ENCODE measurements around the gene NRCAM. TPM values are rescaled to one million over a fixed set of nuclear protein-coding genes. Genes with fewer than 3 reads are reported as not detected.

NRCAM gene
- total and polyA plus RNA-seq, 10 of the 15 experiments (the other 5 are each of a cell fraction or from before 2014, with no cell fraction given) = 0.30 to 2.0 (median 1.0) TPM

- H3K4me3 ChIP-seq = no peak overlapping the region
- ChIA-PET RAD21 (ENCODE audit: unreplicated experiment) (interaction anchor here (1.3 to 8.2 kb wide), 3 partner anchors 8 to 15 kb away, joined by 4 to 65 read pairs (median 6); no protein-coding TSS in a partner anchor), CTCF (interaction anchor here (0.9 to 8.3 kb wide), 6 partner anchors 9 to 24 kb away, joined by 3 to 85 read pairs (median 7); no protein-coding TSS in a partner anchor), SMC1A (ENCODE audit: uncharacterized antibody, unreplicated experiment) (interaction anchor here (1.2 to 10.3 kb wide), 7 partner anchors 8 to 24 kb away, joined by 3 to 122 read pairs (median 9); no protein-coding TSS in a partner anchor), POLR2A (interaction anchor here (0.9 kb wide), 1 partner anchor 13 kb away, joined by 3 read pairs; no protein-coding TSS in a partner anchor)
- BruUV-seq (replicated peaks) = no TSS peak
- DNase-seq (ENCODE audit: low read depth, low spot score) (no peak), FAIRE-seq (no peak), ATAC-seq (no peak)
- H4K20me1 ChIP-seq (ENCODE audit: control insufficient read depth, insufficient read depth) = no peaks in the 10 kb centered on the region
- no peaks in the 10 kb centered on the region for H3K36me3 ChIP-seq (ENCODE audit: control insufficient read depth in 2 of 2, insufficient read depth in 2 of 2, low read length in 1 of 2)
- no peak overlapping the region for H2AFZ ChIP-seq (ENCODE audit: control insufficient read depth, low read depth, low read length)
- 96% methylated on average over 3 of the region's 3 CpGs for WGBS (ENCODE audit: insufficient coverage, insufficient replicate concordance, low lambda C conversion rate, missing lambda C conversion rate)
- no peaks in the 10 kb centered on the region for H3K79me2 ChIP-seq (ENCODE audit: control insufficient read depth, insufficient read depth, low read length)
- no peak overlapping the region for H3K4me2 ChIP-seq (ENCODE audit: control insufficient read depth, insufficient read depth)
- no peaks in the 10 kb centered on the region; the same call in 2 of the 3 replicates for H3K9me3 ChIP-seq (replicated peaks; ENCODE audit: control insufficient read depth, insufficient read depth, low read length)
- TF ChIP-seq NR2F1 (conservative IDR thresholded peaks at IDR 0.05) (no peak), EP300 (IDR thresholded peaks at IDR 0.05; ENCODE audit: borderline replicate concordance in 1 of 2, control insufficient read depth in 1 of 2, low read depth in 2 of 2, low read length in 2 of 2) (no peak), JUND (IDR thresholded peaks at IDR 0.05; ENCODE audit: low read depth, low read length) (no peak), MTA3 (IDR thresholded peaks at IDR 0.05; ENCODE audit: borderline replicate concordance, low read length) (no peak), TARDBP (IDR thresholded peaks at IDR 0.05; ENCODE audit: borderline replicate concordance) (no peak), NR2C2 (IDR thresholded peaks at IDR 0.05; ENCODE audit: borderline replicate concordance, control insufficient read depth, insufficient read length, low read depth) (no peak)
- H3K4me1 ChIP-seq (ENCODE audit: control insufficient read depth, insufficient read depth, low read length) = peaks cover 18% of the 10 kb centered on the region
- H3K9ac ChIP-seq (ENCODE audit: control insufficient read depth, insufficient read depth, low read length) = no peak overlapping the region
- in situ Hi-C loops (cut with MboI) (no loop called here), intact Hi-C loops (cut with micrococcal nuclease; ENCODE audit: unreplicated experiment) (no loop called here)
- H3K27me3 ChIP-seq (replicated peaks in 1 of 2; ENCODE audit: control insufficient read depth in 2 of 2, insufficient read depth in 2 of 2, low read length in 1 of 2) = no peaks in the 10 kb centered on the region
- H3K27ac ChIP-seq (ENCODE audit: control insufficient read depth, insufficient read depth) = no peak overlapping the region
These were observed 319.2 kb downstream of the NRCAM start for GRCh38 chr7:108137040-108137439.
